Medulla oblongata (tissue), 1 donor: Measurements from ENCODE around the gene GRIA3.

Source experiments
- DNase-seq: peaks from one replicate; pipeline ENCODE4 v3.0.0-alpha.2; 2015; ENCODE audit errors: extremely low spot score

GRIA3 gene

GRCh38 chrX:123193101-123193500 lies 9.0 kb downstream of the GRIA3 start:
- no peak for DNase-seq

GRCh38 chrX:123199338-123199737 lies 15.3 kb downstream of the GRIA3 start:
- DNase-seq, result no peak

GRCh38 chrX:123201720-123202119 lies 17.6 kb downstream of the GRIA3 start:
- DNase-seq, result no peak

- no peak for DNase-seq
These were observed 18.4 kb downstream of the GRIA3 start for GRCh38 chrX:123202523-123202922.

- no peak for DNase-seq
These were observed 19.7 kb downstream of the GRIA3 start for GRCh38 chrX:123203772-123204171.

GRCh38 chrX:123206176-123206575 lies 22.1 kb downstream of the GRIA3 start:
- DNase-seq, result no peak

- DNase-seq, result no peak
These were observed 26.2 kb downstream of the GRIA3 start for GRCh38 chrX:123210252-123210651.

- peak; percentile 62 for DNase-seq
These were observed 31.5 kb downstream of the GRIA3 start for GRCh38 chrX:123215397-123216089.

GRCh38 chrX:123217077-123217476 lies 33.0 kb downstream of the GRIA3 start:
- DNase-seq, result peak; percentile 5

GRCh38 chrX:123217728-123218127 lies 33.6 kb downstream of the GRIA3 start:
- DNase-seq, result no peak

GRCh38 chrX:123219916-123220315 lies 35.8 kb downstream of the GRIA3 start:
- peak; percentile 65 for DNase-seq

GRCh38 chrX:123222920-123223319 lies 38.8 kb downstream of the GRIA3 start:
- DNase-seq, result peak; percentile 40

GRCh38 chrX:123223409-123223808 lies 39.3 kb downstream of the GRIA3 start:
- DNase-seq, result no peak

- DNase-seq, result no peak
These were observed 39.8 kb downstream of the GRIA3 start for GRCh38 chrX:123223859-123224258.

GRCh38 chrX:123230798-123231197 lies 46.7 kb downstream of the GRIA3 start:
- no peak for DNase-seq

- no peak for DNase-seq
These were observed 52.8 kb downstream of the GRIA3 start for GRCh38 chrX:123236859-123237258.

GRCh38 chrX:123237271-123237670 lies 53.2 kb downstream of the GRIA3 start:
- DNase-seq, result no peak

GRCh38 chrX:123254457-123254856 lies 70.4 kb downstream of the GRIA3 start:
- DNase-seq, result no peak

- DNase-seq, result no peak
These were observed 72.3 kb downstream of the GRIA3 start for GRCh38 chrX:123256378-123256777.

- no peak for DNase-seq
These were observed 76.9 kb downstream of the GRIA3 start for GRCh38 chrX:123260920-123261418.

GRCh38 chrX:123263270-123263669 lies 79.2 kb downstream of the GRIA3 start:
- no peak for DNase-seq

- DNase-seq, result no peak
These were observed 79.7 kb downstream of the GRIA3 start for GRCh38 chrX:123263747-123264146.

- DNase-seq, result no peak
These were observed 83.1 kb downstream of the GRIA3 start for GRCh38 chrX:123267220-123267619.

- no peak for DNase-seq
These were observed 87.8 kb downstream of the GRIA3 start for GRCh38 chrX:123271902-123272301.
